Erythroblast (primary cell): ENCODE measurements around the gene WDPCP.

ENCODE experiments used
- GATA1 ChIP-seq: IDR thresholded peaks from 2 replicates; pipeline ENCODE4 v1.6.1; 2011; ENCODE audit warnings: low read depth, mild to moderate bottlenecking, control low read depth, low read length, moderate library complexity
- POLR2A ChIP-seq: IDR thresholded peaks from 2 replicates; pipeline ENCODE4 v1.6.1; 2011; ENCODE audit warnings: mild to moderate bottlenecking, low read length

GRCh38 chr2:63124218-63124617 is 464.1 kb downstream of the WDPCP start:
- no peak for TF ChIP-seq POLR2A
- no peak for TF ChIP-seq GATA1
